Erythroblast (primary cell): ENCODE measurements around the gene ACAD8.

Experiments used
- GATA1 ChIP-seq: IDR thresholded peaks from 2 replicates; pipeline ENCODE4 v1.6.1; 2011; ENCODE audit warnings: low read depth, mild to moderate bottlenecking, control low read depth, low read length, moderate library complexity
- POLR2A ChIP-seq: IDR thresholded peaks from 2 replicates; pipeline ENCODE4 v1.6.1; 2011; ENCODE audit warnings: mild to moderate bottlenecking, low read length

- no peak for TF ChIP-seq POLR2A
- TF ChIP-seq GATA1, result no peak
Measured at GRCh38 chr11:134243913-134244312, 9.5 kb upstream of the ACAD8 start.
